Hematopoietic multipotent progenitor cell (in vitro differentiated cells): Measurements from ENCODE around the gene PEPD. TPM values are rescaled to one million over a fixed set of nuclear protein-coding genes. Genes with fewer than 3 reads are reported as not detected.

ENCODE experiments used
- DNase-seq, 3 donors: peaks; one replicate each; pipeline ENCODE4 v3.0.0-alpha.2; 2011 to 2015; ENCODE audit warnings: low read depth in 2 of 3, low spot score in 2 of 3
- total RNA-seq: library from RNA; depleted of rRNA; stranded (reverse); fragments of >200 nt; gene quantifications from one replicate; pipeline ENCODE4 v1.2.3, GENCODE V29; 2012

Gene PEPD
- total RNA-seq, 1 donor = 41.7 TPM

DNA sequence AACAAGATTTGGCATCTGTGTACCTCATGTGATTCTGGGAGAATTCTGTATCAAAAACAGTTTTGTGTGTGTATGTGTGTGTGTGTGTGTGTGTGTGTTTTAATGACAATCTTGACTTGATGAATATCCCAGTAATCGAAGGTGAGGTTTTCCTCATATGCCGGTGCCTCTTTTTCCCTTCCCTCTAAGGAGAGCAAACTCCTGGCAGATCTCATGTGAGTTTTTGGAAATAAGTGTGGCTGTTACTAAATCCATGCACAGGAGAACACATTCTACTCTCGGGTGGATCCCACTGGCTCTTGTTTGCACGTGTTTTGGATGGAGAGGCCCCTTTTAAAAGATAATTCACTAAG, 177.0 kb downstream of the PEPD start:
- no peak for DNase-seq

DNA sequence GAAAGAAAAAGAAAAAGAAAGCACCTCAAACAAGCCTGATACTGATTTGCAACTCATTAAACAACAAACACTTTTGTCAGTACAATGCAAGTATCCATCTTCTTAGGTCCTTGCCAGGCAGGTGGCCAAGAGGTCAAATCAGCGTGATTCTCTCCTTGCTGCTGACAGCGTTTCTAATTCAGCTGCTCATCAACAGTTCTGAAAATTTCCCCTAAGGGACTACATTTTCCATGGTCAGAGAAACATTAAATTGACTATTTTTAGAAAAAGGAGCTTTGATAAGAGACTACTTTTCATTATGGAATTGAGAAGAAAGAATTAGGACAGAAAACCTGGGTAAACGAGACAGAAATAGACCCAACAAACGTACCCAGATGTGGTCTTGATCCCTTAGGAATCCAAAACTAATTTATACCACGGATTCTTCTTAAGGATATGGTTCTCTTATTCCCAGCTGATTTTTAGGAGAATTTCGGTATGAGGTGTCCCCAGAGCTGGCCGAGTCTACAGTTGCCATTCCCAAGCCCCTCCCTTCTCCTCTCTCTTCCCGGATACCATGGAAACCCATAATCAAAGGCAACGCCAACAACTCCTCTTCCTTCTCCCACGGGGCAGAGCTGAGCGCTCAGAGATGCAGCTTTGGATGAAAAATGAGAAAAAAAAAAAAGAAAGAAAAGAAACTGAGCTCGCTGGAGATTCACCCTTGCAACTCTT, 177.6 kb downstream of the PEPD start:
- DNase-seq = no peak

DNA sequence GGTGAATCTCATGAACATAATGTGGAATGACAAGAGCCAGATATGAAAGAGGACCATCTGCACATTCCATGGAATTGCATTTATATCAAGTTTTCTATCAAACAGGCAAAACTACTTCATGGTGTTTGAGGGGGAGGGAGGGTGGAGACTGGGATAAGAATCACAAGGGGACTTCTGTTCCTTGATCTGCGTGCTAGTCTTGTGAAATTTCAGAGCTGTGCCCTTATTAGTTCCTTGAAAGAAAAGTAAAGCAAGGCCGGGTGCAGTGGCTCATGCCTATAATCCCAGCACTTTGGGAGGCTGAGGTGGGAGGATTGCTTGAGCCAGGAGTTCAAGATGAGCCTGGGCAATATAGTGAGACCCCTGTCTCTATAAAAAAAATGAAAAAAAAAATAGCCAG, 178.3 kb downstream of the PEPD start:
- DNase-seq = no peak

DNA sequence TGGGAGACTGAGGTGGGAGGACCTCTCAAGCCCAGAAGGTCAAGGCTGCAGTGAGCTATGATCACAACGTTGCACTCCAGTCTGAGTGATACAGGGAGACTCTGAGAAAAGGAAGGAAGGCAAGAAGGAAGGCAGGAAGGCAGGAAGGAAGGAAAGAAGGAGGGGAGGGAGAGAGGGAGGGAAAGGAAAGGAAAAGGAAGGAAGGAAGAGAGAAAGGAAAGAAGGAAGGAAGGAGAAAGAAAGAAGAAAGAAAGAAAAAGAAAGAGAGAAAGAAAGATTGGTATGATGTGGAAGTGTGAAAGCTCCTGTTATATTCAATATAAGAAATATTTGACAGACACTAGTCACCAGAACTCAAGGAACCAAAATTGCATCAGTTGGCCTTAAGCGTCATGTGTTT, 180.6 kb downstream of the PEPD start:
- no peak for DNase-seq

DNA sequence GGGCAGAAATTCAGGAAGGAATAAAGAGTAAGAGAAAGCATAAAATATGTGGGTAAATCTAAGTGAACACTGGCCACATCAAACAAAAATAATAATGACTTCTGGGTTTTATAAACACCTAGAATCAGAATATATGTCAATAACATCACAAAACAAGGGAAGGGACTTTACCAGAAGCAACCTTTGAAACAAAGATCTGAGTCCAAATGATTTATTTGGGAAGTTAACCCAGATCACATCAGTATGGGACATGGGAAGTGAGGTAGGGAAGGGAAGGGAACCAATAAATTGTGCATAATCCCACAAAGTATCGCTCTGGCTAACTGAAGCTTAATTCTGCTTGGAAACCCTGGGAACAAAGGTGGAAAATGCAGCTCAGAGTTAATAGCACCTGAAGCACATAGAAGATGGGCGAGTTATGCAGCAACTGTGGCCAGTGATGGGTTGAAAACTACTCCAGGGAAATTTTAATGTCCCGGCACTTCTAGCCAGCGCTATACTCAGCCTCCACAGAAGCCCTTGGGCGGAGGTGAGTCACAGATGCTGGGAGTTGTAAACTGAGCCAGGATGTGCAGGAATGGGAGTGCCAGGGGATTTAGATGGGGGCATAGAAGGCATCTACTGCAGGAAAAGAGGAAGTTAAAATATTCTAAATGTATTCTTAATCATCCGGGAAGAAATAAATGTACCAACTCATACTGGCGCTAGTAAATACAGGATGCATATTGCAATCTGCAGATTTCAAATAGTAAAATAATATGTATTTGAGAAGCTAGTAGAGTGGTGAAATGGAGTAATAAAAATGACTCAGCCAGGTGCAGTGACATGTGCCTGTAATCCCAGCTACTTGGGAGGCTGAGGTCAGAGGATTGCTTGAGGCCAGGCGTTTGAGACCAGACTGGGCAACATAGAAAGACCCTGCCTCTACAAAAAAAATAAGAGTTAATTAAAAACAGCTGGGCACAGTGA, 182.3 kb downstream of the PEPD start:
- peak in 2 of 3 donors; percentile 4 to 34 for DNase-seq

Other genes starting within 250 kb of the PEPD start
- gene CEBPA, start 219.3 kb downstream of the PEPD start, total RNA-seq = 39.0 TPM
- gene CEBPG, start 148.1 kb downstream of the PEPD start, total RNA-seq = 9.7 TPM
- not detected for gene CHST8, start 100.2 kb upstream of the PEPD start, total RNA-seq